ENCODE data around the gene NUP37. TPM values are rescaled to one million over a fixed set of nuclear protein-coding genes. Genes with fewer than 3 reads are reported as not detected.
A peak's percentile ranks its signal among the peaks of the same experiment; 100 is the strongest.
"Not testable (repeated sequence)": the region's sequence is repeated elsewhere in the genome, so short reads cannot be mapped to it uniquely, and the experiment has no call there.

Gene NUP37
- total and polyA plus RNA-seq, 9 of the 15 experiments (the other 6 are each of a cell fraction or from before 2014, with no cell fraction given), result 72.2 to 429 (median 170) TPM

DNA sequence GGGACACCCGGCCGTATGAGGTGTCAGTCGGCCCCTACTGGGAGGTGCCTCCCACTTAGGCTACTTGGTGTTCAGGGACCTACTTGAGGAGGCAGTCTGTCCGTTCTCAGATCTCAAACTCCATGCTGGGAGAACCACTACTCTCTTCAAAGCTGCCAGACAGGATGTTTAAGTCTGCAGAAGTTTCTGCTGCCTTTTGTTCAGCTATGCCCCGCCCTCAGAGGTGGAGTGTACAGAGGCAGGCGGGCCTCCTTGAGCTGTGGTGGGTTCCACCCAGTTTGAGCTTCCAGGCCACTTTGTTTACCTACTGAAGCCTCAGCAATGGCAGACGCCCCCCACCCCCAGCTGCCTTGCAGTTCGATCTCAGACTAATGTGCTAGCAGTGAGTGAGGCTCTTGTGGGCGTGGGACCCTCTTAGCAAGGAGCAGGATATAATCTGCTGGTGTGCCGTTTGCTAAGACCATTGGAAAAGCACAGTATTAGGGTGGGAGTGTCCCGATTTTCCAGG lies 23.0 kb upstream of the NUP37 start:
- H2AFZ ChIP-seq (ENCODE audit: low read depth, low read length); FAIRE-seq; H3K4me2 ChIP-seq (ENCODE audit: insufficient read depth, low read length); BruUV-seq (replicated peaks); H3K27ac ChIP-seq (ENCODE audit: extremely low read depth, low read depth, low read length); H3K9ac ChIP-seq (ENCODE audit: insufficient read depth in 1 of 2, low read depth in 2 of 2, low read length in 2 of 2); H3K4me3 ChIP-seq; DNase-seq (ENCODE audit: extremely low read depth in 1 of 4, low spot score in 3 of 4); H3K4me1 ChIP-seq (replicated peaks in 1 of 2; ENCODE audit: control insufficient read depth in 2 of 2, insufficient read depth in 2 of 2, low read length in 2 of 2); H3K9me1 ChIP-seq (ENCODE audit: control insufficient read depth, insufficient read depth, low read length); ATAC-seq; CTCF ChIA-PET (ENCODE audit: low intra/inter-chr PET ratio); H3K9me3 ChIP-seq (replicated peaks; ENCODE audit: control insufficient read depth, insufficient read depth, low read depth, low read length); H4K20me1 ChIP-seq (replicated peaks; ENCODE audit: control insufficient read depth, insufficient read depth, low read length); H3K27me3 ChIP-seq (ENCODE audit: control insufficient read depth in 2 of 2, insufficient read depth in 2 of 2, low read length in 2 of 2); POLR2A ChIA-PET; in situ Hi-C loops (cut with MboI); intact Hi-C loops (cut with micrococcal nuclease): not testable (repeated sequence)
- peaks cover 17% of the 10 kb centered on the region; the same call in 2 of the 3 replicates for H3K36me3 ChIP-seq (ENCODE audit: control insufficient read depth, insufficient read depth, low read length)
- H3K79me2 ChIP-seq (ENCODE audit: control insufficient read depth, insufficient read depth, low read length), result peaks cover 13% of the 10 kb centered on the region
- WGBS (ENCODE audit: insufficient coverage, low coverage, missing lambda C conversion rate), result 80% methylated on average over 10 of the region's 11 CpGs

DNA sequence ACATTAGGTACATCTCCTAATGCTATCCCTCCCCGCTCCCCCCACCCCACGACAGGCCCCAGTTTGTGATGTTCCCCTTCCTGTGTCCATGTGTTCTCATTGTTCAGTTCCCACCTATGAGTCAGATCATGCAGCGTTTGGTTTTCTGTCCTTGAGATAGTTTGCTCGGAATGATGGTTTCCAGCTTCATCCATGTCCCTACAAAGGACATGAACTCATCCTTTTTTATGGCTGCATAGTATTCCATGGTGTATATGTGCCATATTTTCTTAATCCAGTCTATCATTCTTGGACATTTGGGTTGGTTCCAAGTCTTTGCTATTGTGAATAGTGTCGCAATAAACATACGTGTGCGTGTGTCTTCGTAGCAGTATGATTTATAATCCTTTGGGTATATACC lies 17.7 kb upstream of the NUP37 start:
- H3K4me2 ChIP-seq (ENCODE audit: insufficient read depth, low read length); BruUV-seq (replicated peaks); H3K4me1 ChIP-seq (replicated peaks in 1 of 2; ENCODE audit: control insufficient read depth in 2 of 2, insufficient read depth in 2 of 2, low read length in 2 of 2); H3K9me3 ChIP-seq (replicated peaks; ENCODE audit: control insufficient read depth, insufficient read depth, low read depth, low read length); H4K20me1 ChIP-seq (replicated peaks; ENCODE audit: control insufficient read depth, insufficient read depth, low read length); H3K4me3 ChIP-seq; POLR2A ChIA-PET; H3K27ac ChIP-seq (ENCODE audit: extremely low read depth, low read depth, low read length); H3K79me2 ChIP-seq (ENCODE audit: control insufficient read depth, insufficient read depth, low read length); DNase-seq (ENCODE audit: extremely low read depth in 1 of 4, low spot score in 3 of 4); intact Hi-C loops (cut with micrococcal nuclease); CTCF ChIA-PET (ENCODE audit: low intra/inter-chr PET ratio); H3K9me1 ChIP-seq (ENCODE audit: control insufficient read depth, insufficient read depth, low read length); H3K27me3 ChIP-seq (ENCODE audit: control insufficient read depth in 2 of 2, insufficient read depth in 2 of 2, low read length in 2 of 2); H2AFZ ChIP-seq (ENCODE audit: low read depth, low read length); in situ Hi-C loops (cut with MboI); FAIRE-seq; H3K9ac ChIP-seq (ENCODE audit: insufficient read depth in 1 of 2, low read depth in 2 of 2, low read length in 2 of 2); ATAC-seq; TF ChIP-seq CEBPG (CRISPR knock-in tag; IDR thresholded peaks at IDR 0.05): not testable (repeated sequence)
- TF ChIP-seq ZNF146 (CRISPR knock-in tag; IDR thresholded peaks at IDR 0.05; ENCODE audit: unreplicated experiment) (peak; percentile 86), BCOR (IDR thresholded peaks at IDR 0.05) (peak; percentile 42; the same call in 1 of the 2 replicates), CEBPG (tag; conservative IDR thresholded peaks at IDR 0.05 in 1 of 2, IDR thresholded peaks at IDR 0.05 in 1 of 2) (0 out of 4 replicates have a peak, but pooled peaks of 1 of the 2 experiments have one; percentile 24), KDM1A (IDR thresholded peaks at IDR 0.05) (0 out of 4 replicates have a peak, but pooled peaks of 1 of the 2 experiments have one; percentile 37), CEBPB (tag; IDR thresholded peaks at IDR 0.05) (peak; percentile 52; the same call in 1 of the 2 replicates)
- 96% methylated on average over 8 of the region's 8 CpGs for WGBS (ENCODE audit: insufficient coverage, low coverage, missing lambda C conversion rate)
- H3K36me3 ChIP-seq (ENCODE audit: control insufficient read depth, insufficient read depth, low read length), result peaks cover 16% of the 10 kb centered on the region; the same call in 2 of the 3 replicates
